GM19452 (cell line): ENCODE data around the gene DBN1.

Experiments used
- ATAC-seq: cut with Tn5 transposase; IDR thresholded peaks from one replicate; pipeline ENCODE4 v1.9.1; 2021; ENCODE audit not compliant: unreplicated experiment

The DBN1 gene

GRCh38 chr5:177475563-177476427 lies 2.4 kb upstream of the DBN1 start:
- no peak for ATAC-seq

GRCh38 chr5:177474846-177475562 lies 1.6 kb upstream of the DBN1 start:
- ATAC-seq: no peak

- no peak for ATAC-seq
Measured at GRCh38 chr5:177474002-177474476, 605 bp upstream of the DBN1 start.

GRCh38 chr5:177472460-177473442 lies 683 bp downstream of the DBN1 start:
- ATAC-seq: peak; percentile 51

- no peak for ATAC-seq
Measured at GRCh38 chr5:177471610-177472356, 1.7 kb downstream of the DBN1 start.

- no peak for ATAC-seq
Measured at GRCh38 chr5:177470759-177471536, 2.5 kb downstream of the DBN1 start.

GRCh38 chr5:177469750-177470525 lies 3.5 kb downstream of the DBN1 start:
- no peak for ATAC-seq

GRCh38 chr5:177468685-177469628 lies 4.5 kb downstream of the DBN1 start:
- no peak for ATAC-seq

GRCh38 chr5:177468329-177468684 lies 5.1 kb downstream of the DBN1 start:
- ATAC-seq: no peak

- no peak for ATAC-seq
Measured at GRCh38 chr5:177467436-177467835, 6.0 kb downstream of the DBN1 start.

- no peak for ATAC-seq
Measured at GRCh38 chr5:177466861-177467260, 6.6 kb downstream of the DBN1 start.

GRCh38 chr5:177465044-177465443 lies 8.4 kb downstream of the DBN1 start:
- no peak for ATAC-seq

GRCh38 chr5:177462021-177462670 lies 11.3 kb downstream of the DBN1 start:
- no peak for ATAC-seq

GRCh38 chr5:177459819-177460628 lies 13.4 kb downstream of the DBN1 start:
- no peak for ATAC-seq

- ATAC-seq: no peak
Measured at GRCh38 chr5:177459357-177459756, 14.1 kb downstream of the DBN1 start.

GRCh38 chr5:177458912-177459350 lies 14.5 kb downstream of the DBN1 start:
- ATAC-seq: no peak
